T-helper 1 cell treated with Interleukin-12 subunit alpha and Interleukin-12 subunit beta and Interleukin-4 antibody, amounts not matched to agents 30 ng/mL and 1 ng/mL, for 36 hours (primary cell): ENCODE data around the gene STK32B. TPM values are rescaled to one million over a fixed set of nuclear protein-coding genes. Genes with fewer than 3 reads are reported as not detected.
"Not testable (repeated sequence)": the region's sequence is repeated elsewhere in the genome, so short reads cannot be mapped to it uniquely, and the experiment has no call there.

Source experiments
- intact Hi-C: fragments of 100-400 bp; cut with micrococcal nuclease; formaldehyde crosslinking; loops from one replicate; pipeline ENCODE4 v1.15.1; 2024
- total RNA-seq: library from RNA; stranded (reverse); gene quantifications from 2 replicates; pipeline ENCODE4 v1.2.3, GENCODE V29; 2022

STK32B gene
- total RNA-seq, 1 donor from 2014 or later: not detected

DNA sequence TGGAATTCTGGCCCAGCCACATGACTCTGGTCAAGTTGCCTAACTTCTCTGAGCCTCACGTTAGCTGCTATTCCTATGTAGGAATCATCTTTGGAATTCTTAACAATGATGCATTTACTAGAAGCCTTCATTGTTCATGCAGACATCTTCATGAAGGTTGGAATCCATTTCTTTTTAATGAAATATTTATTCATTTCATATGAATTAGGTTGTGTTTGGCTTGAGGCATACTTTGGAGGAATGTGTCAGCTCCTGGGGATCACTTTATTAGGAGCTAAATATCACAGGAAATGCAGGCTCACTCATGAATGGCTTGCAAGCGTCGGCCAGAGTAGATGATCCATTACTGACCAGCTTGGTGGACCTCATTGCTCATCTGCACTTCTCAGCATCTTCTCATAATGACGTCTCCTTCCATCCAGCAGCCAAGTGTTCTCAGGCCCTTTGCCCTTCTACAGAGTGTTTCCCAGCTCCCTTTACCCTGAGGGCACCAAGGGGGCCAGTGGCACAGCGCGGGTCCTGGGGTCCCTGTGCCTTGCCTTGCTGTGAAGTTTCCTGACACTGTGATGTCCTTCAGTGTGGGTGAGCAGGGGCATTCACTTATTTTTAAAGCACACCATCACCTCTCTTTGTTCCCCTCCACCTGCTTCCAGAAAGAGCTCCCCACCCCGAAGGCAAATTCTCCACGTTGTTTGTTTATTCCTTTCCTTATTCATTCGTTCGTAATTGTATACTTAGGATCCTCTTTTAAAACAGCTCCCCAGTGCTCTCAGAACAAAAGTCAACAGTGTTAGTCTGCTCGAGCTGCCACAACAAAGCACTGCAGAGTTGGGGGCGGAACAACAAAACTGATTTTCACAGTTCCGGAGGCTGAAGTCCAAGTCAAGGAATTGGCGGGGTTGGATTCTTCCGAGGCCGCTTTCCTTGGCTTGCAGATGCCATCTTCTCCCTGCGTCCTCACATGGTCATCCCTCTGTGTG is 106.8 kb downstream of the STK32B start:
- intact Hi-C loops: no loop called here

DNA sequence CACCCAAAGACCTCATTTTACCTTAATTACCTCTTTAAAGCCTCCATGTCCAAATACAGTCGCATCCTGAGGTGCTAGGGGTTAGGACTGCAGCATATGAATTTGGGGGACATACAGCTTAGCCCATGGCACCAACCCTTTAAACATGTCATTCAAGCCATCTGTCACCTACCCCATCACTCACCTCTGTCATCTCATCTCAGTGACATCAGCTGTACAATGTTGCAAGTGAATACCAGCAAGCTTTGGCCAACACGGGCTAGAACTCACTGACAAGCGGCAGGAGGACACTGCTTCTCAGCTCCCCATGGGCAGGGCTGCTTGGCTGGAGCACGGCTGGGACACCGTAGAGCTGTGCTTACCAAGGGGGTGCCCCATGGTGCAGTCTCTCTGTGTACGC is 107.5 kb downstream of the STK32B start:
- intact Hi-C loops: no loop called here

DNA sequence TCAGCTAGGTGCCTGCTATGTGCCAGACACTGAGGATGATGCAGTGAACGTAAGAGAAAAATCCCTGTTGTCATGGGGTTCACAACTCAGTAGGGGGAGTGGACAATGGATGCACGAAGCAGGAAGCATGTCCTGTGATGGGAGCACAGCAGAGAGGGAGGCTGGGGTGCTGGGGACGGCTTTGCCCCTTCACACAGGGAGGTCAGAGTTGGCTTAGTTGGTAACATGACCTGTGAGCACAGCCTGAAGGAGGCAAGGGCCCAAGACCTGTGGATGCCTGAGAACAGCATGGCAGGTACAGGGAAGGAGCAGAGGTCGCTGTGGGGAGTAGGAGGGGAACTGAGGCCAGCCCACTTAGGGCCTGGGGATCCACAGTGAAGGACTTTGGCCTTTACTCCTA is 109.4 kb downstream of the STK32B start:
- intact Hi-C loops: no loop called here

DNA sequence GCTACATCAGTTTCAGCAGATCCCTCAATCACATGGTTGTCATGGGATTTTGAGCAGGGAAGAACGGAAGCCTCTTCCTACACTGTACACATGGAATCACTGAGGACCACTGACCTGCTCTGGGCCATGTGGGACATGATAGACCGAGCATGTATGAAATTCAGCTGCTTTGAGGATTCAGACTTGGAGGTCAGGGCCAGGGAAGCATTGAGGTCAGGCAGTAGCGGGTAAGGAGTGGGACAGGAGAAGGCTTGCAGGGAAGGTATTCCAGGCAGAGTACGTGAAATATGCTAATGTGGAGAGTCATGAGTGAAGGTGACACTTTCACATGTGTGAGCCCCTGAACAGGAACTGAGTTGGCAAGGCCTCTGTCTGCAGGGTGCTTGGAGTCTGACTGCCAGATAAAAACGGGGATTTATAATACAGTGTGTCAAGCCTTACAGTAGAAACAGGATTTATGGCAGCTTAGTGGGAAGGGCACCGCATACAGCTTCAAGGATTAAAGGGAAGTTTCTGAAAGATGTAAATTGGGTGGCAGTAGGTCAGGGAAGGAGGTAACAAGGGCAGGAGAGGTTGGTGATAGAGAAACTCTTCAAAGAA is 111.7 kb downstream of the STK32B start:
- intact Hi-C loops: no loop called here

DNA sequence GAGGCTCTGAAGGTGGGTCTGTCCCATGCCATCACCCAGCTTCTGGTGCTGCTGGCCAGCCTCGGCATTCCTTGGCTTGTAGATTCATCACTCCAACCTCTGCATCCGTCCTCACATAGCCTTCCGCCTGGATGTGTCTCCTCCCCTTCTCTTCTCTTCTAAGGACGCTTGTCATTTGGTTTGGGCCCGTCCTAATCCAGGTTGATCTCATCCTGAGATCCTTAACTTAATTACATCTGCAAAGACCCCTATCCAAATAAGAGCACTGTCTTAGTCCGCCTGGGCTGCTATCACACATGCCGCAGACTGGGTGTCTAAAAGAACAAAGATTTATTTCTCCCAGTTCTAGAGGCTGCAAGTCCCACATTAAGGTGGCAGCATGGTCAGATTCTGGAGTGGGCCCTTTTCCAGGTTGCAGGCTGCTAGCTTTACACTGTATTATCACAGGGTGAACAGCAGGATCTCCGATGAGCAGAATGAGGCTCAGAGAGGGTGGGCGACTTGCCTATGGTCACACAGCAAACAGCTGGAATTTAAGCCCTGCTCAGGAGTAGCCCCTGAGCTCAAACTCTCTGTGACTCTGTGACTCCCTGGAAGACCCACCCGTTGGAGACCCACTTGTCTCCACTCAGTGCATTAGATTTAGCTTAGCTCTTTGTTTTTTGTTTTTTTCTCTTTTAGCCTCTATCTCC is 113.1 kb downstream of the STK32B start:
- intact Hi-C loops: no loop called here

DNA sequence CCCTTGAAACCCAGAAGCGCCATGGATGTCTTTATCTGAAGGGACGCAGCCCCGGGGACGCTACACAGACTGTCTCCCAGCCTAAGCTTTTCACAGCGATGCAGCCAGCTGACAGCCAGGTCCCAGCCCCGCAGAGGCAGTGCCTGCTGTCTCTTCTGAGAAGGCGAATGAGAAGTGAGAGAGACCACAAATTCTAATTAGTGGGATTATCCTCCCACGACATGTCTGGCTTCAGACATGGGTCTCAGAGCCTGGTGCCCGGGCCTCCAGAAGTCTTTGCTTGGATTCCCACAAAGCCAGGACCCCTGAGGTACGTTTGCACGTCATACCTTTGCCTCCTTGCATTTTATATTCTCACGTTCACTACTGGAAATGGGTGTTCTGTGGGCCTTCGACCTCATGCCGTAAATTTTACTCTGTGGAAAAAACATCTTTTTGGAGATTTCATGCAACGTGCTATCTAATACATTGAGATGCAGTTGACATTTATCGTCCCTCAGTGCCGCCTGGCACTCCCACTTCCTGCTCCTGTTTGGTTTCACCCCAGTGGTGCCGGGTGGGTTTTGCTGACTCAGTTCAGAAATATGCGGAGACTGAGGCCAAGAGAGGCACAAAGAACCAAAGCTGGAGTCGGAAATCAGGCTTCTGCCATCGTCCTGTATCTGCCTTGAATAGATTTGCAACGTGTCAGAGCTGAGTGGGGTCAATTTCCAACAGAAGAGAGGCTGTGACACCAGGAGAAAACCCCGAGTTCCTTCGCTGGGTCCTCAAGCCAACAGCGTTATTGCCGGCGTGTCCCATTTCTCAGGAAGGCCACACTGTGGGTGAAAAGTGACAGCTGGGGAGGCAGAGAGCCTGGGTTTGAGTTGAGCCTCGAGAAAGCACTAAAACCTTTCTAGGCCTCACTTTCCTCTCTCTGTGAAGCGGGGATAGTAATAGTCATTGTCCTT is 114.4 kb downstream of the STK32B start:
- intact Hi-C loops: no loop called here

DNA sequence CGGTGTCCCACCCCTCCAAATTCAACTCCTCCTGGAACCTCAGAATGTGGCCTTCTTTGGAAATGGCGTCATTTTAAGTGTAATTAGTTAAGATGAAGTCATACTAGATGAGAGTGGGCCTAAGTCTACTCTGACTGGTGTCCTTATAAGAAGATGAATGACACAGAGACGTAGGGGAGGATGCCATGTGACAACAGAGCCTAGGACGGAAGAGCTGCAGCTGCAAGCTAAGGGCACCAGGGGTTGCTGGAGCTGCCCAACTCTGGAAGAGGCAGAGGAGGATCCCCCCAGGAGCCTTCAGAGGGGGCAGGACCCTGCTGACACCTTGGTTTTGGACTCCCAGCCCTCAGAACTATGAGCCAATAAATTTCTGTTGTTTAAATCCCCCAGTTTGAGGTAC is 115.1 kb downstream of the STK32B start:
- intact Hi-C loops: no loop called here

DNA sequence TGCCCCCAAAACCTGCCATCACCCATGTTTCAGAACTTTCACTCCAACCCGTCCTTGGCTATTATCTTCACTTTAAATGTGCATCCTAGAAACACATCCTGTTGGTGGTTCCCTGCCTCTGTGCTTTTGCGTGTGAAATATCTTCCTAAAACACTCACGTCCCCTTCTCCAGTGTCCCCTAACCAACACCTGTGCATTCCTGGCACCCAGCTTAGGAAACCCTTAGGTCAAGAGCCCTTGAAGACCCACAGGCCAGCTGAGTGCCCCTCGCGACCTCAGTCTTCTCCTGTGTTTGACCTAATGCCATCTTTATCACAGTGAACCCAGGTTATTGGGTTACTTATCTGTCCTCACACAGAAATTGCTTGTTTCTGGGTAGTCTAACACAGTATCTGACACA is 117.6 kb downstream of the STK32B start:
- intact Hi-C loops: no loop called here

DNA sequence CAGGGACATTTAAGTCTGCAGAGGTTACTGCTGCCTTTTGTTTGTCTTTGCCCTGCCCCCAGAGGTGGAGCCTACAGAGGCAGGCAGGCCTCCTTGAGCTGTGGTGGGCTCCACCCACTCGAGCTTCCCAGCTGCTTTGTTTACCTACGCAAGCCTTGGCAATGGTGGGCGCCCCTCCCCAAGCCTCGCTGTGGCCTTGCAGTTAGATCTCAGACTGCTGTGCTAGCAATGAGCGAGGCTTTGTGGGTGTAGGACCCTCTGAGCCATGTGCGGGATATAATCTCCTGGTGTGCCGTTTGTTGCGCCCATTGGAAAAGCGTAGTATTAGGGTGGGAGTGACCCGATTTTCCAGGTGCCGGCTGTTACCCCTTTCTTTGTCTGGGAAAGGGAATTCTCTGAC is 124.6 kb downstream of the STK32B start:
- intact Hi-C loops: not testable (repeated sequence)

DNA sequence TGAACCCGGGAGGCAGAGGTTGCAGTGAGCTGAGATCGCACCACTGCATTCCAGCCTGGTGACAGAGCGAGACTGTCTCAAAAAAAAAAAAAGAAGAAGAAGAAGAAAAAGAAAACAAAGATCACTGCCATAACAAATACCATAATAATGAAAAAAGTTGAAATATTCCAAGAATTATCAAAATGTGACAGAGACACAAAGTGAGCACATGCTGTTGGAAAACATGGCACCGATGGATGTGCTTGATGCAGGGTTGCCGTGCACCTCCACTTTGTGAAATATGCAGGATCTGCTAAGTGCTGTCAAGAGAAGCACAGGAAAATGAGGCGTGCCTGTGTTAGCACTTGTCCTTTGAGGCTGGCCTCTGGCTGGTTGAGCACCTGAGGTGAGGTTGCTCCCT is 133.3 kb downstream of the STK32B start:
- intact Hi-C loops: no loop called here

DNA sequence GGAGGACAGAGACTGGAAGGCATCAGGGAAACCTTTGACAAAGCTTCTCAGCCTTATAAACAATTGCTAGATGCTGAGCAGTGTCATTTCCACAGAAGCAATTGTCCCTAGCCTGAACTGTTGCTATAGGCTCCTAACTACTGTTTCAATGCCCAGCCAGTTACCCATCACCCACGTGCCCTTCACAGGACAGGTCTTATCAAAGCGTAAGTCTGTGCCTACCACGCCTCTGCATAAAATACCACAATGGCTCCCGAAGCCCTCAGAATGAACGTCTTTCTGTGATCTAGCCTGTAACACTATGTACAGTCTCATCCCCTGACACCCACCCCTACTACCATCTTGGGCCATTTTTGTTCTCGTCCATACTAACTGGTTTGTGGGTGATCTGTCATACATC is 134.3 kb downstream of the STK32B start:
- intact Hi-C loops: no loop called here

DNA sequence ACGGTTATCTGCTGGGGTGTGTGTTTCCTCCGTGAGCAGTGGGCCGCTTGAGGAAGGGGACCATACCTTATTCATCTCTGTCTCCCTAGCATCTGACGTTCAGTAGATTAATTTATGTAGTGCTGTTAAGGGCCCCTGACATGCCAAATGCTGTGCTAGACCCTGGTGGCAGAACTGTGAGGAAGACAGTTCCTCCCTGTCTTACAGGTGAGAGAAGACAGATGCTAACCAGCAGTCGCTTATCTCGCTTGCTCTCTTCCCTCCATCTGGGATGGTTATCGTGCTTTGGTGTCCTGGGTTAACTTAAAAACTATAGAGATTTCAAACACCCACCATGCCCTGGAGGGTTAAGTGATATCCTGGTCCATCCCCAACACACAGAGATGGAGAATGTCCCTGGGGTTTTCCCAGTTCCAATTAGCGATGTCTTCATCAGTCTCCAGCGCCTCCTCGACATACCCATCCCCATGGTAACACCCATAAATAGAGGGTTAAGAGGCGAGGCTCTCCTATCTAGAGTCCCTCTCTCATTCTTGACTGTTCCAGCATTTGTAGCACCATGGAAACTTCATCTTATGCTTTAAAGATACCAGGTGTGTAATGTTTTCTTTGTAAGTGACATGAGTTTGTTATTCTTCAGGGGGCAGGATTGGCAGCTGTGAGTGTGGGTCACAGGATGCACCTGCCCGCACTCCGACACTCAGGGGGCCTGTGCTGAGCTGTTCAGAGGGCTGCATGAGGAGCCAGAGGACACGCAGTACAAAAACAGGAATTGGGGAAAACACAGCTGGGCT is 135.2 kb downstream of the STK32B start:
- intact Hi-C loops: no loop called here

DNA sequence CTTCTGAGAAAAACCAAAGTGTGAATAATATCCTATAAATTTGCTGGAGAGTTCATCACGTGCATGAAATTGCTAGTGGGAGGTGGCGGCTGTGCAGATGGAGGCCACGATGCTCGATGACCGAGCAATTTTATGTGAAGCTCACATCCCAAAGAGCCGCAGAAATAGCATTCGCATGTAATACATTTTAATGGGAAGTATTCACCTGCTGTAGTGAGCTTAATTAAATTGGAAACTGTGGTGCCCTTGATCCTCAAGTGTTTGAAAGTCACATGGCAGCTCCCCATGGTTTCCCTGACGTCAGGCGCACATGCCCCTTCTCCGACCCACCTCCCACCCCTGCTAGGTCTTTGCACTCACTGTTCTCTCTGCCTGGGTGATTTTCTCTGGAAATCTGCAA is 136.8 kb downstream of the STK32B start:
- intact Hi-C loops: no loop called here

DNA sequence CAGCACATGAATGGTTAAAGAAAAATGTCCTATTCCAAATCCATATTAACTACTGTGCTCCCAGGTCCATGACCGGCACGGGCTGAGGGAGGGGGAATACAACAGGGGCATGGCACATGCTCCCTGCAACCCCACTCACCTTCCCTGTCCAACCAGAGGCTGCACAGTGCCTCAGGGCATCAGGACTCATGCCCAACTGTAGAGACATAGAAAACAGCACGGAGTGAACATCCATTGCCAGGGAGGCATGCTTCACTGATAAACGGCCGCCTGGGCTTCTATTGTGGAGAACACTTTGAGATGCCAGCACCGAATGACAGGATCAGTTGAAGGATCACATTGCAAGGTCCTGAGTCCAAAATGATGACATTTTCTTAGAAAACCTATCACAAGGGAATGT is 140.6 kb downstream of the STK32B start:
- intact Hi-C loops: no loop called here

DNA sequence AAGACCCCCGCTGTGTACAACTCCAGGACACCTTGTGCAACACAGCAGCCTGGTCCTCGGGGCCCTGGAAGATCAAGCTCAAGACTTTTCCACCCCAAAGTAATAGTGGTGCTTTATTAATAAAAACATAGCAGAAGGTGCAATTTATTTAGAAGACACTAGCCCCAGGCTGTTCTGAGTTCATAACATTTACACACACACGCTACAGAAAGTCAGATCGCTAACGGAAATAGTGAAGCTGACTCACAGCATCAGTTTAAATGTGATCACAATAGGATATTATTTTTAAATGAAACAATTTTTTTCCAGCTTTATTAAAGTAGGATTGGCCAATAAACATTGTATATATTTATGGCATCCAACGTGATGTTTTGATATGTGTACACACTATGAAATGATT is 141.0 kb downstream of the STK32B start:
- intact Hi-C loops: no loop called here

DNA sequence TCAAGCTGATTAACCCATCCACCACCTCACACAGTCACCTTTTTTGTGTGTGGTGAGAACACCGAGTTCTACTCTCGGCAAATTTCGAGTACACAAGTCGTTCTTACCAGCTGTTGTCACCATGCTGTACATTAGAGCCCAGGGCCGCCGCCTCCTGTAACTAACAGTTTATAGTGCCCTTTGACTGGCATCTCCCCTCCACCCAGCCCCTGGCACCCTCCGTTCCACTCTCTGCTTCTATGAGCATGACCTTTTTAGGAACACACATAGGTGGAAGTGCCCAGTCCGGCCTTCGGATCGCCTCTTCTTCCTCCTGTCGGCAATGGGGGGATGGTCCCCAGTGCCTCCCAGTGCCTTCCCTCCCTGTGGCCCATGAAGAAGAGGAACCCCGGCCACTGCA is 141.4 kb downstream of the STK32B start:
- intact Hi-C loops: no loop called here

DNA sequence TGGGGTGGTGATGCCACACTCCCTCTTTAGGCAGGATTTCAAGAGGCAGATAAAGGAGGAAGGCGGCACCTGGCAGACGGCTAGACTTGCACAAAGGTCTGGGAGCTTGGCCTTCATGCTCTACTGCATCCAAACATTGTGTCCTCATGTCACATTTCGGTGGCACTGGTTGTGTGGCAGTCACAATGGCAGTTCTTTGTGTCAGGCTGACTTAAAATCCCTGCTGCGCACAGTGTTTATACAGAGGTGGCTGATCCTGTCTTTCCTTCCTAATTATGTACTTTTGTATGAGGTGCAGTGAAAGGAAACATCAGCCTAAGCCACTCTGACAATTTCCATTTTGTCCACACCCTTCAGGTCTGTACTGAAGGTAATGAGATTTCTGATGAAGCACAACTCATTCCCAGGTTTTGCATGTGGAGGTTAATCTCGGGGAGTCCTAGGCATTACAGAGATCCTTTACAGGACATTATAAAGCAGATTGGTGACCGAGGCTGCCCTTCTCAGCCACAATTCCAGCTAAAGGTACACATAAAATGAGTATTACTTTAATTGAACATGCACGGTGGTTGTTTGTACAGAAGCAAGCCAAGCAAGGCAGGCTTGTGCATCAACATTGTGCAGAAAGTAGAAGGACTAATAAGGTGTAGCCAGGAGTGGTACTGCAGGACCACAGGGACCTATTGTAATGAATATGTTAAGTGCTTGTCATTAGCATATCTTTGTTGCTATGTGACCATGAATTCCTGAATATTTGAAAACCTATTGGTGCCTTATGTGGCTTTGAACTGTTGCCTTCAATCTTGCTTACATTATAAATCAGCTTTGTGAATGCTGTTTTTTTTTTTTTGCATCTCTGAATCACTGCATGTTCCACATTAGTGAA is 147.6 kb downstream of the STK32B start:
- intact Hi-C loops: no loop called here

DNA sequence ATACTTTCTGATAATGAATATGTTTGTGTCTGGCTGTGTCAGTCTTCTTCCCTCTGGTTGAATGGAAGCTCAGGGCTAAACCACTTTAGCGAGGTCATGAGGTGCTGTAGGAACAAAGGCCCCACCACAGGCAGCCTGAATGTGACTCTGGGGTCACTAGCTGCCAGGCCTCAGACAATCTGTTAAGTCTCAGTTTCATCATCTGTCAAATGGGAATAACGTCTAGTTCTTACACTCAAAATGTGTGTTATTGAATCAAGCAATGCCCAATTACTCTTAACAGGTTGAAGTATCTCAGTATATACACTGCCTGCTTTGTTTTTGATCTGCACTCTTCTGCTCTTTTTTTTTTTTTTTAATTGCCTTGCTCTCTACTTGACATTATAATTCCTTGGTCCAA is 148.6 kb downstream of the STK32B start:
- intact Hi-C loops: no loop called here

DNA sequence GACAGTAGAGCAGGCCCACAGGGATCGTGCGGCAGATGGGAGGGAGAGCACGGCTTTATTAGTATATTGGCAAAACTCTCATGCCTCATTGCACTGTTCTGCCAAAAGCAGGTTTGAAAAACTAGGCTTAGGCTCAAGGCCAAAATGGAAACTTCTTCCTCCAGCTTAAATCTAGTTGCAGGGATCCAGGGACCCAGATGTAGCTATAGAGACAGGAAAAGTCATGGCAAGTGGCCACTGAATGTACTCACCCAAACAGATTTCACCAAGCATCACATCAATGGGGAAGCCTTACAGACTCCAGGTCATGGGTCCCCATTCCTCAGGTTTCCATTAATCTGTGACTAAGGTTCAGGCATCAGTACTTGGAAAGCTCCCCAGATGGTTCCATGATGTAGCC is 149.2 kb downstream of the STK32B start:
- intact Hi-C loops: no loop called here
